Cardiac muscle cell (in vitro differentiated cells and primary cell): ENCODE measurements around the gene DYDC2. TPM values are rescaled to one million over a fixed set of nuclear protein-coding genes. Genes with fewer than 3 reads are reported as not detected.

Experiments
- DNase-seq, 2 donors: peaks; one replicate each; pipeline versions ENCODE4 v3.0.0 to v3.0.0-alpha.2; 2010 to 2017; ENCODE audit warnings: low read depth in 1 of 2, low spot score in 1 of 2
- H3K27ac ChIP-seq: fragments of 200-600 bp; sonication (generic); 2 replicates; pipeline ENCODE4 v1.5.1; 2016
- H3K27me3 ChIP-seq: fragments of 200-600 bp; sonication (generic); 2 replicates; pipeline ENCODE4 v1.6.0; 2016; ENCODE audit warnings: control low read depth
- H3K36me3 ChIP-seq: fragments of 200-600 bp; sonication (generic); 2 replicates; pipeline ENCODE4 v1.5.1; 2016; ENCODE audit warnings: control low read depth
- H3K4me1 ChIP-seq: fragments of 200-600 bp; sonication (generic); 2 replicates; pipeline ENCODE4 v1.8.1; 2017; ENCODE audit warnings: low read depth, mild to moderate bottlenecking, mixed run types
- H3K4me3 ChIP-seq: fragments of 200-600 bp; sonication (generic); 2 replicates; pipeline ENCODE4 v1.5.1; 2016; ENCODE audit warnings: mild to moderate bottlenecking
- H3K9me3 ChIP-seq: fragments of 200-600 bp; sonication (generic); 2 replicates; pipeline ENCODE4 v1.5.1; 2017; ENCODE audit warnings: low read depth, mild to moderate bottlenecking, control low read depth
- polyA plus RNA-seq: library from polyadenylated mRNA; unstranded; fragments of >200 nt; fragmentation: Nextera tagmentation; extraction: Ambion mirVana; gene quantifications from 2 replicates; pipeline ENCODE4 v1.2.1, GENCODE V29; 2016
- total RNA-seq: library from RNA; depleted of rRNA; stranded (reverse); fragments of >200 nt; gene quantifications from 2 replicates; pipeline ENCODE4 v1.2.3, GENCODE V29; 2016
- TF ChIP-seq, protein P1 (sequence below): IDR thresholded peaks from 2 replicates; pipeline ENCODE4 v1.5.1; 2012; ENCODE audit warnings: low read depth, mild to moderate bottlenecking, low read length

DYDC2 gene
- total and polyA plus RNA-seq, 2 experiments from 2014 or later, result 0.62 TPM; not detected in 1

- Histone ChIP-seq H3K36me3 (no peaks in the 10 kb centered on the region), H3K4me1 (peaks cover 7% of the 10 kb centered on the region), H3K4me3 (no peak overlapping the region), H3K27me3 (no peaks in the 10 kb centered on the region), H3K27ac (no peak overlapping the region), H3K9me3 (no peaks in the 10 kb centered on the region)
- TF ChIP-seq, protein P1, sequence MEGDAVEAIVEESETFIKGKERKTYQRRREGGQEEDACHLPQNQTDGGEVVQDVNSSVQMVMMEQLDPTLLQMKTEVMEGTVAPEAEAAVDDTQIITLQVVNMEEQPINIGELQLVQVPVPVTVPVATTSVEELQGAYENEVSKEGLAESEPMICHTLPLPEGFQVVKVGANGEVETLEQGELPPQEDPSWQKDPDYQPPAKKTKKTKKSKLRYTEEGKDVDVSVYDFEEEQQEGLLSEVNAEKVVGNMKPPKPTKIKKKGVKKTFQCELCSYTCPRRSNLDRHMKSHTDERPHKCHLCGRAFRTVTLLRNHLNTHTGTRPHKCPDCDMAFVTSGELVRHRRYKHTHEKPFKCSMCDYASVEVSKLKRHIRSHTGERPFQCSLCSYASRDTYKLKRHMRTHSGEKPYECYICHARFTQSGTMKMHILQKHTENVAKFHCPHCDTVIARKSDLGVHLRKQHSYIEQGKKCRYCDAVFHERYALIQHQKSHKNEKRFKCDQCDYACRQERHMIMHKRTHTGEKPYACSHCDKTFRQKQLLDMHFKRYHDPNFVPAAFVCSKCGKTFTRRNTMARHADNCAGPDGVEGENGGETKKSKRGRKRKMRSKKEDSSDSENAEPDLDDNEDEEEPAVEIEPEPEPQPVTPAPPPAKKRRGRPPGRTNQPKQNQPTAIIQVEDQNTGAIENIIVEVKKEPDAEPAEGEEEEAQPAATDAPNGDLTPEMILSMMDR, result no peak
- DNase-seq, result no peak
Observed at GRCh38 chr10:80405035-80405434, 48.5 kb downstream of the DYDC2 start.

- TF ChIP-seq, protein P1, result no peak
- H3K27me3 ChIP-seq, result no peaks in the 10 kb centered on the region
- H3K4me3 ChIP-seq, result no peak overlapping the region
- peak in 1 of 2 donors; percentile 73 for DNase-seq
- H3K9me3 ChIP-seq, result no peaks in the 10 kb centered on the region
- peaks cover 13% of the 10 kb centered on the region for H3K4me1 ChIP-seq
- no peaks in the 10 kb centered on the region for H3K36me3 ChIP-seq
- H3K27ac ChIP-seq, result peak overlapping the region; percentile 31
Observed at GRCh38 chr10:80405626-80406025, 49.0 kb downstream of the DYDC2 start.

DNA sequence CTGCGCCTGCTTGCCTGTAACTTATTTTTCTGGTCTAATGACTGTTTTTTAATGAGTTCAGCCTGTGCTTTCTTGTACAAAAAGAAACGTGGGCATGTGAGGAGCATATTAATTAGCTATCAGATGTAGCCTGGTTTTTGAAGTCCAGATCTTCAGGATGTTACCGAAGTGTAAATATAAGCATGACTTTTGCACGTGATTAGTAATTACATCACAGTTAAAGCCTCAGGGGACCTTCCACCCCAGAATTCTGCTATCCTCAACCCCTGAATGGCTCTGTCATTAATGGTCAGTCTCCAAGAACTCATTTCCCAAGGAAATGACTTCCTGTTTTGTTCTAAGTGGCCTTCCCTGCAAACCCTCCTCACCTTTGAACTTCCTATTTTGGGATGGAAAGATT lies 49.6 kb downstream of the DYDC2 start:
- Histone ChIP-seq H3K27ac (peak overlapping the region; percentile 31), H3K36me3 (no peaks in the 10 kb centered on the region), H3K4me1 (peaks cover 19% of the 10 kb centered on the region), H3K9me3 (no peaks in the 10 kb centered on the region), H3K4me3 (no peak overlapping the region), H3K27me3 (no peaks in the 10 kb centered on the region)
- DNase-seq, result no peak
- TF ChIP-seq, protein P1, result no peak

- H3K27me3 ChIP-seq, result no peaks in the 10 kb centered on the region
- DNase-seq, result no peak
- peak overlapping the region; percentile 65 for H3K27ac ChIP-seq
- TF ChIP-seq, protein P1, result no peak
- H3K9me3 ChIP-seq, result no peaks in the 10 kb centered on the region
- H3K36me3 ChIP-seq, result no peaks in the 10 kb centered on the region
- peaks cover 28% of the 10 kb centered on the region for H3K4me1 ChIP-seq
- peak overlapping the region; percentile 78 for H3K4me3 ChIP-seq
Observed at GRCh38 chr10:80407812-80408241, 51.2 kb downstream of the DYDC2 start.

- no peaks in the 10 kb centered on the region for H3K27me3 ChIP-seq
- H3K36me3 ChIP-seq, result no peaks in the 10 kb centered on the region
- peak within 1 kb of the TSS; percentile 78 for H3K4me3 ChIP-seq
- peak; percentile 59 to 94 for DNase-seq
- H3K4me1 ChIP-seq, result peaks cover 34% of the 10 kb centered on the region
- peak within 1 kb of the TSS; percentile 65 for H3K27ac ChIP-seq
- H3K9me3 ChIP-seq, result no peaks in the 10 kb centered on the region
- TF ChIP-seq, protein P1, result no peak
Observed at GRCh38 chr10:80408242-80409101, 51.9 kb downstream of the DYDC2 start, which contains the start of gene PRXL2A. Gene PRXL2A (plus strand): TSS chr10:80408551. CDS start chr10:80420468, 11,917 bp downstream.
